ENCODE results near the gene IGFN1.

The IGFN1 gene

GRCh38 chr1:201172326-201172725 lies 18.3 kb upstream of the IGFN1 start:
- Histone ChIP-seq H3K4me2 (no peak overlapping the region), H3K4me3 (no peak overlapping the region), H4K20me1 (no peaks in the 10 kb centered on the region), H3K9me3 (peaks cover 6% of the 10 kb centered on the region; the same call in 1 of the 2 replicates), H3K27ac (no peak overlapping the region), H3K4me1 (peaks cover 8% of the 10 kb centered on the region), H3K9ac (no peak overlapping the region), H3K27me3 (peaks cover 43% of the 10 kb centered on the region), H3K36me3 (no peaks in the 10 kb centered on the region)
- no peak for TF ChIP-seq Cebpa-rat (IDR thresholded peaks at IDR 0.05)

- peaks cover 43% of the 10 kb centered on the region for H3K27me3 ChIP-seq
- H4K20me1 ChIP-seq, result no peaks in the 10 kb centered on the region
- no peak overlapping the region for H3K9ac ChIP-seq
- H3K9me3 ChIP-seq, result peaks cover 6% of the 10 kb centered on the region; the same call in 1 of the 2 replicates
- no peak for TF ChIP-seq Cebpa-rat (IDR thresholded peaks at IDR 0.05)
- H3K4me3 ChIP-seq, result no peak overlapping the region
- H3K27ac ChIP-seq, result no peak overlapping the region
- no peaks in the 10 kb centered on the region for H3K36me3 ChIP-seq
- peaks cover 8% of the 10 kb centered on the region for H3K4me1 ChIP-seq
- no peak overlapping the region for H3K4me2 ChIP-seq
These were observed 17.5 kb upstream of the IGFN1 start for GRCh38 chr1:201172999-201173610.

GRCh38 chr1:201173736-201174135 lies 16.9 kb upstream of the IGFN1 start:
- H3K27me3 ChIP-seq, result peaks cover 43% of the 10 kb centered on the region
- H3K4me2 ChIP-seq, result no peak overlapping the region
- peaks cover 11% of the 10 kb centered on the region; the same call in 1 of the 2 replicates for H3K9me3 ChIP-seq
- H3K4me1 ChIP-seq, result peaks cover 8% of the 10 kb centered on the region
- no peak overlapping the region for H3K4me3 ChIP-seq
- no peak for TF ChIP-seq Cebpa-rat (IDR thresholded peaks at IDR 0.05)
- no peaks in the 10 kb centered on the region for H4K20me1 ChIP-seq
- H3K9ac ChIP-seq, result no peak overlapping the region
- no peaks in the 10 kb centered on the region for H3K36me3 ChIP-seq
- no peak overlapping the region for H3K27ac ChIP-seq

GRCh38 chr1:201175820-201176500 lies 14.7 kb upstream of the IGFN1 start:
- TF ChIP-seq Cebpa-rat (IDR thresholded peaks at IDR 0.05), result no peak

GRCh38 chr1:201176940-201177339 lies 13.7 kb upstream of the IGFN1 start:
- peaks cover 7% of the 10 kb centered on the region; the same call in 1 of the 2 replicates for H3K4me1 ChIP-seq
- H4K20me1 ChIP-seq, result no peaks in the 10 kb centered on the region
- H3K4me2 ChIP-seq, result no peak overlapping the region
- H3K4me3 ChIP-seq, result no peak overlapping the region
- H3K27me3 ChIP-seq, result peaks cover 12% of the 10 kb centered on the region
- no peak overlapping the region for H3K9ac ChIP-seq
- no peak overlapping the region for H3K27ac ChIP-seq
- H3K9me3 ChIP-seq, result peaks cover 13% of the 10 kb centered on the region; the same call in 1 of the 2 replicates
- no peak for TF ChIP-seq Cebpa-rat (IDR thresholded peaks at IDR 0.05)
- H3K36me3 ChIP-seq, result no peaks in the 10 kb centered on the region

More at GRCh38 chr1:201175820-201176500, 14.7 kb upstream of the IGFN1 start:
- H3K4me3 ChIP-seq, result no peak overlapping the region
- H3K4me2 ChIP-seq, result no peak overlapping the region
- H3K9me3 ChIP-seq, result peaks cover 13% of the 10 kb centered on the region; the same call in 1 of the 2 replicates
- H3K27ac ChIP-seq, result no peak overlapping the region
- H3K36me3 ChIP-seq, result no peaks in the 10 kb centered on the region
- H3K9ac ChIP-seq, result no peak overlapping the region
- no peaks in the 10 kb centered on the region for H4K20me1 ChIP-seq
- H3K4me1 ChIP-seq, result peaks cover 6% of the 10 kb centered on the region
- H3K27me3 ChIP-seq, result peaks cover 21% of the 10 kb centered on the region

- no peaks in the 10 kb centered on the region for H3K36me3 ChIP-seq
- H4K20me1 ChIP-seq, result no peaks in the 10 kb centered on the region
- H3K27ac ChIP-seq, result no peak overlapping the region
- no peaks in the 10 kb centered on the region for H3K27me3 ChIP-seq
- TF ChIP-seq Cebpa-rat (IDR thresholded peaks at IDR 0.05), result no peak
- peaks cover 7% of the 10 kb centered on the region; the same call in 1 of the 2 replicates for H3K4me1 ChIP-seq
- peaks cover 7% of the 10 kb centered on the region; the same call in 1 of the 2 replicates for H3K9me3 ChIP-seq
- no peak overlapping the region for H3K4me2 ChIP-seq
- H3K4me3 ChIP-seq, result no peak overlapping the region
- H3K9ac ChIP-seq, result no peak overlapping the region
These were observed 11.9 kb upstream of the IGFN1 start for GRCh38 chr1:201178718-201179117.

GRCh38 chr1:201180141-201180540 lies 10.5 kb upstream of the IGFN1 start:
- no peak for TF ChIP-seq Cebpa-rat (IDR thresholded peaks at IDR 0.05)
- Histone ChIP-seq H4K20me1 (no peaks in the 10 kb centered on the region), H3K36me3 (no peaks in the 10 kb centered on the region), H3K9ac (no peak overlapping the region), H3K4me3 (no peak overlapping the region), H3K27ac (no peak overlapping the region), H3K4me1 (peaks cover 7% of the 10 kb centered on the region; the same call in 1 of the 2 replicates), H3K27me3 (no peaks in the 10 kb centered on the region), H3K4me2 (no peak overlapping the region), H3K9me3 (peaks cover 7% of the 10 kb centered on the region; the same call in 1 of the 2 replicates)

GRCh38 chr1:201180901-201181300 lies 9.7 kb upstream of the IGFN1 start:
- no peak overlapping the region for H3K27ac ChIP-seq
- H3K4me1 ChIP-seq, result peaks cover 7% of the 10 kb centered on the region; the same call in 1 of the 2 replicates
- H3K4me2 ChIP-seq, result no peak overlapping the region
- no peaks in the 10 kb centered on the region for H3K36me3 ChIP-seq
- H4K20me1 ChIP-seq, result no peaks in the 10 kb centered on the region
- H3K9me3 ChIP-seq, result peaks cover 7% of the 10 kb centered on the region; the same call in 1 of the 2 replicates
- no peak overlapping the region for H3K9ac ChIP-seq
- no peaks in the 10 kb centered on the region for H3K27me3 ChIP-seq
- H3K4me3 ChIP-seq, result no peak overlapping the region
- TF ChIP-seq Cebpa-rat (IDR thresholded peaks at IDR 0.05), result no peak

GRCh38 chr1:201181323-201181722 lies 9.3 kb upstream of the IGFN1 start:
- Histone ChIP-seq H3K27ac (no peak overlapping the region), H3K36me3 (no peaks in the 10 kb centered on the region), H3K4me3 (no peak overlapping the region)

GRCh38 chr1:201181726-201182125 lies 8.9 kb upstream of the IGFN1 start:
- Histone ChIP-seq H3K4me2 (no peak overlapping the region), H3K9me3 (peaks cover 7% of the 10 kb centered on the region; the same call in 1 of the 2 replicates), H3K27me3 (no peaks in the 10 kb centered on the region), H4K20me1 (no peaks in the 10 kb centered on the region), H3K4me1 (peaks cover 7% of the 10 kb centered on the region; the same call in 1 of the 2 replicates), H3K4me3 (no peak overlapping the region), H3K9ac (no peak overlapping the region), H3K27ac (no peak overlapping the region), H3K36me3 (no peaks in the 10 kb centered on the region)
- TF ChIP-seq Cebpa-rat (IDR thresholded peaks at IDR 0.05), result no peak

More at GRCh38 chr1:201181323-201181722, 9.3 kb upstream of the IGFN1 start:
- H4K20me1 ChIP-seq, result no peaks in the 10 kb centered on the region
- H3K4me1 ChIP-seq, result peaks cover 7% of the 10 kb centered on the region; the same call in 1 of the 2 replicates
- H3K9me3 ChIP-seq, result peaks cover 7% of the 10 kb centered on the region; the same call in 1 of the 2 replicates
- TF ChIP-seq Cebpa-rat (IDR thresholded peaks at IDR 0.05), result no peak
- no peak overlapping the region for H3K9ac ChIP-seq
- H3K27me3 ChIP-seq, result no peaks in the 10 kb centered on the region
- H3K4me2 ChIP-seq, result no peak overlapping the region

Data from BLaER1 (cell line).